ENCODE measurements around the gene RXFP2.

The RXFP2 gene

DNA sequence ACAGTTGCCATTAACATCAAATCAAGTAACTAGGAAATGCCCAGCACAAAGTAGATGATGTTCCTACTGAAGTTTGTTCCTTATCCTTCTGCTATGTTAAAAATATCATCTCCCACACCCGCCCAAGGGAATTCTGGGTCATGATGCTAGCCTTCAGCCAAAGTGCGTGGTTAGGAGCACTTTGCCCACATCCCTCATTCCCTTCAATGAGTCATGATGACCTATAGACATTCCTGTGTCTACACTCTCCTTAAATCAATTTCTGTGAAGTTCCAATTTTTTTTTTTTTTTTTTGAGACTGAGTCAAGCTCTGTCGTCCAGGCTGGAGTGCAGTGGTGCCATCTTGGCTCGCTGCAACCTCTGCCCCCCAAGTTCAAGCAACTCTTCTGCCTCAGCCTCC, 17.0 kb downstream of the RXFP2 start:
- DNase-seq: no peak
- H3K4me1 ChIP-seq: no peaks in the 10 kb centered on the region
- H3K4me3 ChIP-seq (ENCODE audit: low read depth, low read length): no peak overlapping the region
- no peaks in the 10 kb centered on the region for H3K9me3 ChIP-seq
- no peaks in the 10 kb centered on the region for H3K27me3 ChIP-seq
- TF ChIP-seq, protein P1, sequence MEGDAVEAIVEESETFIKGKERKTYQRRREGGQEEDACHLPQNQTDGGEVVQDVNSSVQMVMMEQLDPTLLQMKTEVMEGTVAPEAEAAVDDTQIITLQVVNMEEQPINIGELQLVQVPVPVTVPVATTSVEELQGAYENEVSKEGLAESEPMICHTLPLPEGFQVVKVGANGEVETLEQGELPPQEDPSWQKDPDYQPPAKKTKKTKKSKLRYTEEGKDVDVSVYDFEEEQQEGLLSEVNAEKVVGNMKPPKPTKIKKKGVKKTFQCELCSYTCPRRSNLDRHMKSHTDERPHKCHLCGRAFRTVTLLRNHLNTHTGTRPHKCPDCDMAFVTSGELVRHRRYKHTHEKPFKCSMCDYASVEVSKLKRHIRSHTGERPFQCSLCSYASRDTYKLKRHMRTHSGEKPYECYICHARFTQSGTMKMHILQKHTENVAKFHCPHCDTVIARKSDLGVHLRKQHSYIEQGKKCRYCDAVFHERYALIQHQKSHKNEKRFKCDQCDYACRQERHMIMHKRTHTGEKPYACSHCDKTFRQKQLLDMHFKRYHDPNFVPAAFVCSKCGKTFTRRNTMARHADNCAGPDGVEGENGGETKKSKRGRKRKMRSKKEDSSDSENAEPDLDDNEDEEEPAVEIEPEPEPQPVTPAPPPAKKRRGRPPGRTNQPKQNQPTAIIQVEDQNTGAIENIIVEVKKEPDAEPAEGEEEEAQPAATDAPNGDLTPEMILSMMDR (IDR thresholded peaks at IDR 0.05; ENCODE audit: low read depth, low read length): no peak
- H3K36me3 ChIP-seq: no peaks in the 10 kb centered on the region

DNA sequence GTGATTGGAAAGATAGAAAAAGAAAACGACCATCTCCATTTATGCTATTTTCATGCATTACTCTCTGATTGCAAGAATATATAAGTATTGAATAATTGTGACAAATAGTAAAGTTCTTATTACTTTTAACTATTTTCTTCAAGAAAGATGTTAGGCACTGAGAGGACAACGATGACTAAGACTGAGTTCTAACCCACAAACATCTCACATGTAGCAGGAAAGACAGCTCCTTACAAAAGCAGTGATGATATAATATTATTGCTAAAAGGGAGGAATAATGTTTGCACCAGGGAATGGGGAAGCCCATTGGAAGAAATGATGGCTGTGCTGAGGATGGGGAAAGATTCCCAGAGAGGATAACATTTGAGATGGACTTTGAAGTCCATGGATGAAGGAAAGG, 22.6 kb downstream of the RXFP2 start:
- no peaks in the 10 kb centered on the region for H3K4me1 ChIP-seq
- H3K9me3 ChIP-seq: no peaks in the 10 kb centered on the region
- DNase-seq: no peak
- H3K27me3 ChIP-seq: no peaks in the 10 kb centered on the region
- TF ChIP-seq, protein P1 (IDR thresholded peaks at IDR 0.05; ENCODE audit: low read depth, low read length): no peak
- no peaks in the 10 kb centered on the region for H3K36me3 ChIP-seq
- no peak overlapping the region for H3K4me3 ChIP-seq (ENCODE audit: low read depth, low read length)

DNA sequence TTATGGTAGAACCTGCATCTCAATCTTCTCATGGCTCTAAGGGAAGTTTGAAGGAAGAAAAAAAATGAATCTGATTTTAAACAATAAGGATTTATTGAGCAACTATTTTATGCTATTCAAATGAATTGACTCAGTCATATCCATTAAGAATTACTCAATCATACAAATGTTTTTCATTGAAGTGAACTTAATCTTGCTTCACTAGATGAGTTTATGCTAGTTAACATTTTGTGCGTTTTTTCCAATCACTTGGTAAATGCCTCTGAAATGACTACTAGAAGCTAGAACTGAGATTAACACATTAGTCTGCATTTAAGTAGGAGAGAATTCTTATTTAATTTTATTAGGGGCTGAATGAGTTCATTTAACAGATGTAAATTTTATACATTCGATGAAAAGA, 25.2 kb downstream of the RXFP2 start:
- Histone ChIP-seq H3K4me3 (ENCODE audit: low read depth, low read length) (no peak overlapping the region), H3K36me3 (no peaks in the 10 kb centered on the region), H3K4me1 (no peaks in the 10 kb centered on the region), H3K27me3 (no peaks in the 10 kb centered on the region), H3K9me3 (no peaks in the 10 kb centered on the region)
- TF ChIP-seq, protein P1 (IDR thresholded peaks at IDR 0.05; ENCODE audit: low read depth, low read length): no peak
- DNase-seq: no peak

DNA sequence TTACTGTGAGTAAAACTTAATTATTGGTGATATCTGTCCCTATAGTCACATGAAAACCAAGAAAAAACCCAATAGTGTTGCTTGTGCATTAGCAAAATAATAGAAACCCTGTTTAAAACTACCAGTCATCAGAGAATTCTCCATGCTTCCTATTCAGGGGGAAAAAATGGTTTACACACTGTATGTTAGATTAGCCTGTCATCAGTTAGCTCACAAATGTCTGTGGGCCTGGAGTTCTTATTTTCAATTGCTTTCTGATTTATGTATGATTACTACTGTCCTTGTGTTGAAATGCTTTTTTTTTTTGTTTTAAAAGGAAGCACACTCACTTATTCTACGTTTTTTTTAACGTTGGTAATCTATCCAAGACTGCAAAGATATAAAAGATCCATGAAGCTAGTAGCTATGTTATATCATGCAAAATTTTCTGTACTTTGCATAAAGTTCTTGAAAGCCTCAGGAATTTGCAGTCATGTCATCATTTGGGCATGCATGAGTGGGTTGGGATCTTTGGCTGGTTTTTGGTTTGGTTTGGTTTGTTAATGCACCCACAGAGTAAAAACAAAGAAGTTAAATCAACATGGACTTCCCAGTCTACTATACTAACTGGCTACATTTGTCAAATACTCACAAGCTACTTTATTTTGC, 25.9 kb downstream of the RXFP2 start:
- Histone ChIP-seq H3K4me1 (no peaks in the 10 kb centered on the region), H3K9me3 (no peaks in the 10 kb centered on the region), H3K27me3 (no peaks in the 10 kb centered on the region), H3K4me3 (ENCODE audit: low read depth, low read length) (no peak overlapping the region), H3K36me3 (no peaks in the 10 kb centered on the region)
- no peak for DNase-seq
- TF ChIP-seq, protein P1 (IDR thresholded peaks at IDR 0.05; ENCODE audit: low read depth, low read length): no peak

DNA sequence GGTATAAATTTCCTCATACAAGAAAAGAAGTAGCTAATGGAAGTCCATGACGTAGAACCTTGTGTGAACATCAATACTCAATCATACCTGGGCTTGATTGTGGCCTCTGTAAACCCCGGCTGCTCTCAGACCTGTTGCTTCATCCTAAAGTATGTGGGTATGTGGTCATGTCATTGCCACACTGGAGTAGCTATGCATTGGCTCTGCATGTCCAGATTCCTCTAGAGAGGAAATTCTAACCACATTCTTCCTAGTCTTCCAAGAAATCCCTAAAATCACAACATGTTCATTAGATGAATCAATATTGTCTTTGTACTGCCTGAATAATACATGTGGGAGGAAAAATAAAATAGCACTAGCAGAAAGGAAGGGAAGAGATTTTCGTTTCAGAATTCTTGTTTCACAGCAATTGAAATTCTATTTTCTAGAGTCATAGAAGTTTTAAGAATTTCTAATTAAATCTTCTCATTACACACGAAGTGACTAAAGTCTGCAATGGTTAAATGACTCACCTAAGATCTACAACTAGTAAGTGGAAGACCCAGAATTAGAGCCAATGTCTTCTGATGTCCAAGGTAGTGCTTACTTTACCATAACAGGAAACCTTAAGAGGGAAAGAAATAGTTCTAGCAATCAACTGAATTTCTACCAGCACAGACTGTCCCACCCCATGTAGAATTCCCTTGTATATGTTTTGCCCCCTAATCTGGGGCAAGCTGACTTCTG, 28.0 kb downstream of the RXFP2 start:
- H3K36me3 ChIP-seq: no peaks in the 10 kb centered on the region
- no peak for DNase-seq
- H3K4me3 ChIP-seq (ENCODE audit: low read depth, low read length): no peak overlapping the region
- H3K9me3 ChIP-seq: no peaks in the 10 kb centered on the region
- TF ChIP-seq, protein P1 (IDR thresholded peaks at IDR 0.05; ENCODE audit: low read depth, low read length): no peak
- H3K27me3 ChIP-seq: no peaks in the 10 kb centered on the region
- H3K4me1 ChIP-seq: no peaks in the 10 kb centered on the region

DNA sequence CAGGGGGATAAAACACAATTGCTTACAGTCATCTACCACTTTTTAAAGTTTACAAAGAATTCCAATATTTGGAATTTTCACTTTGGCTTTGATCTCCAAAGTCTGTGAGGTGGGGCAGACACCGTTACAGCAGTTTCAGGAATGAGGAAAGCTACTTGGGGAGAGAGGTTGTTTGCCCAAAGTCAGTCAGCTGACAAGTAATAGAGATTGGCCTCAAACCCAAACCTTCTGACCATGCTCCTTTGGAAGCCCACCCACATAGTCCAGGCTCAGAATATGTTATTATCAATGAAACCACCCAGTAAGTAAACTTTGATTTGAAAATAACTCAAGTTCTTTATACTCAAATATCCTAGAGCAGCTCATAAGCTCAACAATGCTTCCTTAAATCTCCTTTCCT, 29.0 kb downstream of the RXFP2 start:
- H3K4me1 ChIP-seq: no peaks in the 10 kb centered on the region
- TF ChIP-seq, protein P1 (IDR thresholded peaks at IDR 0.05; ENCODE audit: low read depth, low read length): no peak
- H3K9me3 ChIP-seq: no peaks in the 10 kb centered on the region
- DNase-seq: no peak
- no peaks in the 10 kb centered on the region for H3K36me3 ChIP-seq
- H3K4me3 ChIP-seq (ENCODE audit: low read depth, low read length): no peak overlapping the region
- H3K27me3 ChIP-seq: no peaks in the 10 kb centered on the region
